SK-N-SH (cell line): ENCODE measurements around the gene EYA2. TPM values are rescaled to one million over a fixed set of nuclear protein-coding genes. Genes with fewer than 3 reads are reported as not detected.

Experiments
- CTCF ChIA-PET: fragments of 300-600, 350-600 bp; formaldehyde crosslinking; extraction: SDS; loops from one replicate; lab custom pipeline; 2021; lab: Yijun Ruan, JAX
- POLR2A ChIA-PET: fragments of 350-600 bp; sonication (Branson Sonifier 250); formaldehyde crosslinking; extraction: SDS; loops from one replicate; lab custom pipeline; 2020; ENCODE audit warnings: antibody characterized with exemption, inconsistent platforms; lab: Yijun Ruan, JAX
- DNase-seq: peaks from one replicate; pipeline ENCODE4 v3.0.0; 2012
- H2AFZ ChIP-seq: fragments of 200-600 bp; sonication (generic); 2 replicates; pipeline ENCODE4 v1.8.1; 2016; ENCODE audit warnings: antibody characterized with exemption, mild to moderate bottlenecking, low read depth
- H3F3A ChIP-seq: fragments of 200-600 bp; sonication (generic); replicated peaks from 2 replicates; pipeline ENCODE3; 2016; ENCODE audit warnings: antibody characterized with exemption, mild to moderate bottlenecking; ENCODE audit not compliant: insufficient read depth
- H3K27ac ChIP-seq, 2 experiments: fragments of 200-500 bp in 1 of 2; fragments of 200-600 bp in 1 of 2; sonication (Bioruptor generic) in 1 of 2; sonication (generic), shearing (Covaris generic) in 1 of 2; 2 replicates each; pipeline versions ENCODE4 v1.5.1 to v1.6.1; 2014 to 2016; ENCODE audit warnings: low read depth in 2 of 2, inconsistent platforms in 1 of 2, low read length in 1 of 2, mild to moderate bottlenecking in 1 of 2, mixed read lengths in 1 of 2
- H3K27me3 ChIP-seq: fragments of 200-600 bp; sonication (generic), shearing (Covaris generic); 2 replicates; pipeline ENCODE4 v1.6.1; 2016; ENCODE audit warnings: mixed run types; ENCODE audit not compliant: insufficient read depth
- H3K36me3 ChIP-seq, 2 experiments: fragments of 200-500 bp in 1 of 2; fragments of 200-600 bp in 1 of 2; sonication (Bioruptor generic) in 1 of 2; sonication (generic) in 1 of 2; replicated peaks in 1 of 2; 2 replicates each; pipeline versions ENCODE3 to v1.5.1; 2014 to 2016; ENCODE audit warnings: low read length in 1 of 2, mild to moderate bottlenecking in 1 of 2; ENCODE audit not compliant: insufficient read depth in 2 of 2, control insufficient read depth in 1 of 2
- H3K4me1 ChIP-seq, 2 experiments: fragments of 200-500 bp in 1 of 2; fragments of 200-600 bp in 1 of 2; sonication (Bioruptor generic) in 1 of 2; sonication (generic), shearing (Covaris generic) in 1 of 2; 2 replicates each; pipeline versions ENCODE4 v1.5.1 to v1.6.1; 2014 to 2016; ENCODE audit warnings: low read depth in 1 of 2, low read length in 1 of 2, mixed run types in 1 of 2; ENCODE audit not compliant: insufficient read depth in 2 of 2, control insufficient read depth in 1 of 2
- H3K4me2 ChIP-seq: fragments of 200-600 bp; sonication (generic), shearing (Covaris generic); 2 replicates; pipeline ENCODE4 v1.6.1; 2017; ENCODE audit warnings: mixed run types
- H3K4me3 ChIP-seq, 2 experiments: fragments of 200-500 bp in 1 of 2; fragments of 200-600 bp in 1 of 2; sonication (Bioruptor generic) in 1 of 2; sonication (generic), shearing (Covaris generic) in 1 of 2; 2 replicates each; pipeline versions ENCODE4 v1.5.1 to v1.8.1; 2014 to 2016; ENCODE audit warnings: low read depth in 2 of 2, inconsistent platforms in 1 of 2, low read length in 1 of 2, mild to moderate bottlenecking in 1 of 2, mixed read lengths in 1 of 2, moderate library complexity in 1 of 2
- H3K79me2 ChIP-seq: fragments of 200-600 bp; sonication (generic); 2 replicates; pipeline ENCODE4 v1.8.1; 2017; ENCODE audit warnings: mild to moderate bottlenecking; ENCODE audit not compliant: insufficient read depth
- H3K9ac ChIP-seq: fragments of 200-600 bp; sonication (generic); 2 replicates; pipeline ENCODE4 v1.6.1; 2017; ENCODE audit warnings: mixed run types
- H3K9me2 ChIP-seq: fragments of 200-600 bp; sonication (generic); 2 replicates; pipeline ENCODE4 v1.6.1; 2017; ENCODE audit warnings: mixed run types
- H3K9me3 ChIP-seq: fragments of 200-600 bp; sonication (generic); 2 replicates; pipeline ENCODE4 v1.6.1; 2017; ENCODE audit warnings: mixed run types, mild to moderate bottlenecking, moderate library complexity
- H4K20me1 ChIP-seq: fragments of 200-600 bp; sonication (generic); 2 replicates; pipeline ENCODE4 v1.6.1; 2017; ENCODE audit warnings: mild to moderate bottlenecking, mixed run types; ENCODE audit not compliant: insufficient read depth
- CHD2 ChIP-seq: fragments of 150-350 bp; IDR thresholded peaks from 2 replicates; pipeline ENCODE4 v1.6.1; 2018; ENCODE audit warnings: low read length; ENCODE audit not compliant: partially characterized antibody
- EP300 ChIP-seq, 2 experiments: IDR thresholded peaks; 2 replicates each; pipeline versions ENCODE4 v1.4.0 to v1.6.1; 2012; ENCODE audit warnings: borderline replicate concordance in 1 of 2, low read depth in 1 of 2, low read length in 1 of 2
- FOSL2 ChIP-seq: IDR thresholded peaks from 2 replicates; pipeline ENCODE4 v1.4.0; 2012; ENCODE audit warnings: low read depth, mild to moderate bottlenecking, moderate library complexity, borderline replicate concordance
- GABPA ChIP-seq: IDR thresholded peaks from 2 replicates; pipeline ENCODE4 v1.4.0; 2012; ENCODE audit warnings: low read depth, mild to moderate bottlenecking
- JUND ChIP-seq: IDR thresholded peaks from 2 replicates; pipeline ENCODE4 v1.4.0; 2012
- NRF1 ChIP-seq: IDR thresholded peaks from 2 replicates; pipeline ENCODE4 v1.6.1; 2012; ENCODE audit warnings: low read depth, mild to moderate bottlenecking, low read length
- RAD21 ChIP-seq: IDR thresholded peaks from 2 replicates; pipeline ENCODE4 v1.6.1; 2012; ENCODE audit warnings: mild to moderate bottlenecking, low read length
- RCOR1 ChIP-seq: fragments of 150-350 bp; IDR thresholded peaks from 2 replicates; pipeline ENCODE4 v1.6.1; 2017; ENCODE audit warnings: antibody characterized with exemption, low read length
- RFX5 ChIP-seq: IDR thresholded peaks from 2 replicates; pipeline ENCODE4 v1.6.1; 2012; ENCODE audit warnings: mild to moderate bottlenecking, improper control_type of control experiment, low read length
- SMC3 ChIP-seq: IDR thresholded peaks from 2 replicates; pipeline ENCODE4 v1.6.1; 2012; ENCODE audit warnings: low read depth, low read length, improper control_type of control experiment
- TCF12 ChIP-seq: IDR thresholded peaks from 2 replicates; pipeline ENCODE4 v1.4.0; 2012
- YY1 ChIP-seq: IDR thresholded peaks from 2 replicates; pipeline ENCODE4 v1.4.0; 2012; ENCODE audit warnings: low read depth, mild to moderate bottlenecking
- WGBS: methylation state at CpG from one replicate; pipeline ENCODE4 v1.1.6; 2017; ENCODE audit warnings: low lambda C conversion rate; 5-methylcytosine and 5-hydroxymethylcytosine counted together
- polyA plus RNA-seq, 3 experiments: library from polyadenylated mRNA; depleted of rRNA; stranded (reverse); fragments of >200 nt; gene quantifications; 2 replicates each; pipeline ENCODE4 v1.2.3, GENCODE V29; 2012
- TF ChIP-seq, protein P1 (sequence below): IDR thresholded peaks from 2 replicates; pipeline ENCODE4 v1.4.0; 2012; ENCODE audit warnings: low read depth

EYA2 gene
- polyA plus RNA-seq, 1 of the 3 experiments (the other 2 are of a cell fraction): 0.05 TPM

DNA sequence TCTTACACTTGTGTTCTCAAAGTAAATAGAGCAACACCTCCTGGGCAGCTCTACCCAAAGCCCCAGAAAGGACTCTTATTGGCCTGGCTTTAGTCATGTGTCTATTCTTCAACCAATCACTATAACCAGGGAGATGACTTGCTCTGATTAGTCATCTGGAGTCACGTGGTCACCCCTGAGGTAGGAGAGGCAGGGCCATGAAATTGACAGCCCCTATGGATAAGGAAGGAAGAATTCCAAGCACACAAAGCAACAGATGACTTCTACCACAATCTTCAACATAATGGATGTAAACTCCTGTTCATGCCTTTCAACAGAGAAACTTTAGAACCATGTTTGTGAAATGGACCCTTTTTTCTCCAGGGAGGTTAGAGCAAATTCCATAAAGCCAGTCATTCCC is 24.6 kb upstream of the EYA2 start:
- 0% methylated on average over 1 of the region's 1 CpG for WGBS

DNA sequence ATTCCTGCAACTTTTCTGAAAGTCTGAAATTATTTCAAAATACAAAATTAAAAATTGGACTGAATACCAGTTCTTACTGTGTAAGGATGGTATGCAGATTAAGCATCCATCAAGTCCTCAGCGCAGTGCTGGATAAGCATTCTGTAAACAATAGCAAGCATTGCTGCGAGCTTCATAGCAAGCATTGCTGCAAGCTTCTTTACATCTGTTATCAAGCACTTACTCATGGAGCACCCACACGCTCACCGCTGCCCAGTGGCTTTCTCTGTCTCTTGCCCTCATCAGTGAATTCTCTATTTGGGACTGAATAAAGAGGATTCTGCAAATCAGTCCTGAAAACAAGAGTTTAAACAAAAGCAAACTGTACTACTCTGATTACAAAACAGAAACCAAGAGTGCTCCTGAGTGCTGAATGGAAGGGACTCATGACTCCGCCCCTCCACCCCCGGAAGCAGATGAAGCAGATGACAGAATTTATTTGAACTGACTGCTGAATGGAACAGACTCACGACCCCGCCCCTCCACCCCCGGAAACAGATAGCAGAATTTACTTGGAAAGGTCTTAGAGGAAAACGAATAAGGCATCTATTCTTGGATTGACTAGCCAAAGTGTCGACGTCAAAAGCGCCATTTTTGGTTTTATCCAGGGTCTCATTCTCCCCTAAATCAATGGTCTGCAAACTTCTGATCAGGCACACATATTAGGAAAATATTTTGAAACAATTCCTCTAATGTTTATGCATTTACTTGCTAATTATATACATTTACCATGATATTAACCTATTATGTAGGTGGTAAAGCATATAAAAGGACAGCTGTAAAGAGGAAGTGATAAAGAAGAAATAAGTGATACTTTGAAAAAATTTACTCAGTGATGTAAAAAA is 22.1 kb upstream of the EYA2 start:
- Histone ChIP-seq H3K27ac (no peak overlapping the region), H3K4me1 (no peaks in the 10 kb centered on the region), H2AFZ (peak overlapping the region; percentile 26; the same call in 1 of the 2 replicates), H3K9ac (no peak overlapping the region), H3K4me3 (peak overlapping the region in 1 of 2 experiments; percentile 6; a peak in 1 of 4 replicates), H3K9me2 (no peaks in the 10 kb centered on the region), H3K36me3 (no peaks in the 10 kb centered on the region), H3K79me2 (no peaks in the 10 kb centered on the region), H3K9me3 (0 out of 2 replicates have a peak, but pooled peaks cover 7% of the 10 kb centered on the region), H3K27me3 (no peaks in the 10 kb centered on the region), H3F3A (no peaks in the 10 kb centered on the region), H4K20me1 (no peaks in the 10 kb centered on the region), H3K4me2 (no peak overlapping the region)
- POLR2A ChIA-PET: no interaction called here
- TF ChIP-seq RCOR1: no peak
- TF ChIP-seq GABPA: peak; percentile 48; the same call in 1 of the 2 replicates
- peak; percentile 20 for DNase-seq
- whole genome bisulfite sequencing: 53% methylated on average over 13 of the region's 13 CpGs
- CTCF ChIA-PET: no interaction called here

More for the DNA sequence above, 24.6 kb upstream of the EYA2 start:
- no peaks in the 10 kb centered on the region for H3K36me3 ChIP-seq
- ChIA-PET CTCF (no interaction called here), POLR2A (no interaction called here)
- no peaks in the 10 kb centered on the region for H3K4me1 ChIP-seq
- H3K4me3 ChIP-seq: no peak overlapping the region
- no peak overlapping the region for H2AFZ ChIP-seq
- TF ChIP-seq FOSL2 (no peak), RAD21 (no peak), JUND (no peak)
- TF ChIP-seq, all 33 proteins: peak for 0
- H3K9me2 ChIP-seq: no peaks in the 10 kb centered on the region
- 0 out of 2 replicates have a peak, but pooled peaks cover 7% of the 10 kb centered on the region for H3K9me3 ChIP-seq
- no peak overlapping the region for H3K9ac ChIP-seq
- H3K27me3 ChIP-seq: no peaks in the 10 kb centered on the region
- H3K4me2 ChIP-seq: no peak overlapping the region
- no peaks in the 10 kb centered on the region for H3K79me2 ChIP-seq
- H3F3A ChIP-seq: no peaks in the 10 kb centered on the region
- no peaks in the 10 kb centered on the region for H4K20me1 ChIP-seq
- DNase-seq: no peak
- no peak overlapping the region for H3K27ac ChIP-seq

DNA sequence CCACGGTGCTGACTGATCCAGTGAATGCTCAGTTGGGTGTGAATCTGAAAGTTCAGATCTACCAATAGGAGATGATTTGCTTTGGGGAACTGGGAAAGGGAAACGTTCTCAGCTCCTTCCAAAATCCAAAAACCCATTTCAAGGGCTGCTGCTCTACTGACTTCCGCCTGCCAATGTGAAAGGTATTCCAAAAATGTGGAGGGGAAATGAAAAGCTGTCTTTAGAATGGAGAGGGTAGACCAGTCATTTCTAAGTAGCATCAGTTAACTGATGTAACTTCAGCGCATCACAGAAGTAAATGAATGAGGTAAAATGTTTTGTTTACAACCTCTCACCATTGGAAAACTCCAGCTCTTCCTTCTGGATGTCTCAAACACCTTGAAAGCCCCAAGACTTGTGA is 19.6 kb upstream of the EYA2 start:
- no peaks in the 10 kb centered on the region for H3K27me3 ChIP-seq
- H2AFZ ChIP-seq: no peak overlapping the region
- 40% methylated on average over 4 of the region's 4 CpGs for WGBS
- POLR2A ChIA-PET: no interaction called here
- no peaks in the 10 kb centered on the region for H3K36me3 ChIP-seq
- DNase-seq: no peak
- H3K9me2 ChIP-seq: no peaks in the 10 kb centered on the region
- H3K9ac ChIP-seq: no peak overlapping the region
- CTCF ChIA-PET: no interaction called here
- H3K27ac ChIP-seq: no peak overlapping the region
- H3F3A ChIP-seq: no peaks in the 10 kb centered on the region
- no peak overlapping the region for H3K4me3 ChIP-seq
- no peak for TF ChIP-seq SMC3
- no peak for TF ChIP-seq CHD2
- no peak for TF ChIP-seq RFX5
- TF ChIP-seq EP300 (IDR thresholded peaks at IDR 0.05; ENCODE audit: borderline replicate concordance in 1 of 2, low read depth in 1 of 2, low read length in 1 of 2): no peak
- TF ChIP-seq TCF12: no peak
- TF ChIP-seq, protein P1, sequence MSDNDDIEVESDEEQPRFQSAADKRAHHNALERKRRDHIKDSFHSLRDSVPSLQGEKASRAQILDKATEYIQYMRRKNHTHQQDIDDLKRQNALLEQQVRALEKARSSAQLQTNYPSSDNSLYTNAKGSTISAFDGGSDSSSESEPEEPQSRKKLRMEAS: no peak
- TF ChIP-seq NRF1: no peak
- TF ChIP-seq YY1: no peak
- no peaks in the 10 kb centered on the region for H3K4me1 ChIP-seq
- H3K79me2 ChIP-seq: no peaks in the 10 kb centered on the region
- H4K20me1 ChIP-seq: no peaks in the 10 kb centered on the region
- H3K4me2 ChIP-seq: no peak overlapping the region
- H3K9me3 ChIP-seq: no peaks in the 10 kb centered on the region
